ENCODE measurements around the gene GRIA3.
"Not testable (repeated sequence)": the region's sequence is repeated elsewhere in the genome, so short reads cannot be mapped to it uniquely, and the experiment has no call there.

The GRIA3 gene

GRCh38 chrX:123518791-123519190, 334.7 kb downstream of the GRIA3 start:
- DNase-seq (ENCODE audit: low read depth in 1 of 2, low spot score in 1 of 2): no peak

DNA sequence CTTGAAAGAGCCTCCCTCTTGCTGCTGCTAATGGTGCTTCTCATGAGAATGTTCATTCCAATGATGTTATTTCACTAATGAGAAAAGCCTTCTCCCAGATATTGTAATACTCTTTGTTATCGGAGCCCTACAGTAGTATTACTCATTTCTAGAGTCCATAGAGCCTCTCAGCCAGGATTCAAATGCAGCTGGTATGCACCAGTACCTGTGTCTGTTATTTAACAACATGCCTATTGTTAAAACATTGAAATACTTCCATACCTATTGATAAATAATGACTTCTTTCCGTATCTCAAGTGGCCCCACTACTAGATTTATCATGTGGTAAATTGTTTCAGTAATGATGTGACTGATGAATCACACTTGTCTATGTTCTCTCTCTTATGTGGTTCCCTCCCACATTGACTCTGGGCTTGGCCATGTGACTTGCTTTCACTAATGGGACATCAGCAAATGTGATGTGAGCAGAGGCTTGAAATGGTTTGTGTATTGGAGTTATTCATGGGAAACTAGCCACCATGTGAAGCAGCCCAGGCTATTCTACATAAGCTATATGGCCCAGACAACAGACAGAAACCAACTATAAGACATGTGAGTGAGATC, 341.1 kb downstream of the GRIA3 start:
- DNase-seq (ENCODE audit: low read depth in 1 of 2, low spot score in 1 of 2): no peak

DNA sequence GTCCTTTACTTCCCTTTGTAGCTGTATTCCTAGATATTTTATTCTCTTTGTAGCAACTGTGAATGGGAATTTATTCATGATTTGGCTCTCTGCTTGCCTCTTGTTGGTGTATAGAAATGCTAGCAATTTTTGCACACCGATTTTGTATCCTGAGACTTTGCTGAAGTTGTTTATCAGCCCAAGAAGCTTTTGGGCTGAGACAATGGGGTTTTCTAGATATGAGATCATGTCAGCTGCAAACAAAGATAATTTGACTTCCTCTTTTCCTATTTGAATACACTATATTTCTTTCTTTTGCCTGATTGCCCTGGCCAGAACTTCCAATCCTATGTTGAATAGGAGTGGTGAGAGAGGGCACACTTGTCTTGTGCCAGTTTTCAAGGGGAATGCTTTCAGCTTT, 346.6 kb downstream of the GRIA3 start:
- DNase-seq (ENCODE audit: low read depth in 1 of 2, low spot score in 1 of 2): not testable (repeated sequence)

All from activated CD4-positive, alpha-beta T cell treated with anti-CD3 and anti-CD28 coated beads, Interleukin-2, amount 50 U/mL, for 24 hours (primary cell).